Neuronal stem cell (in vitro differentiated cells): Measurements from ENCODE around the gene PPFIA1.

Source experiments
- DNase-seq: peaks from one replicate; pipeline ENCODE4 v3.0.0-alpha.2; 2013; ENCODE audit warnings: low spot score
- H2AFZ ChIP-seq: one replicate; pipeline ENCODE4 v1.6.1; 2013; ENCODE audit warnings: mild to moderate bottlenecking, low read length, inconsistent platforms
- H2AK5ac ChIP-seq: 2 replicates; pipeline ENCODE4 v1.6.1; 2013; ENCODE audit warnings: low read depth, mild to moderate bottlenecking, inconsistent platforms, low read length, moderate library complexity, mixed read lengths
- H2BK120ac ChIP-seq: 2 replicates; pipeline ENCODE4 v1.6.1; 2013; ENCODE audit warnings: low read depth, mild to moderate bottlenecking, inconsistent platforms, low read length, moderate library complexity, mixed read lengths
- H2BK12ac ChIP-seq: one replicate; pipeline ENCODE4 v1.6.1; 2013; ENCODE audit warnings: low read length, inconsistent platforms
- H2BK15ac ChIP-seq: 2 replicates; pipeline ENCODE4 v1.6.1; 2013; ENCODE audit warnings: mild to moderate bottlenecking, low read length, inconsistent platforms, mixed read lengths
- H2BK5ac ChIP-seq: one replicate; pipeline ENCODE4 v1.6.1; 2013; ENCODE audit warnings: inconsistent platforms, mild to moderate bottlenecking, low read length, moderate library complexity
- H3K14ac ChIP-seq: one replicate; pipeline ENCODE4 v1.6.1; 2013; ENCODE audit warnings: low read length, inconsistent platforms
- H3K18ac ChIP-seq: 2 replicates; pipeline ENCODE4 v1.6.1; 2013; ENCODE audit warnings: low read length, inconsistent platforms
- H3K23ac ChIP-seq: 2 replicates; pipeline ENCODE4 v1.6.1; 2013; ENCODE audit warnings: low read depth, mild to moderate bottlenecking, mixed read lengths, low read length, inconsistent platforms; ENCODE audit not compliant: poor library complexity
- H3K27ac ChIP-seq: replicated peaks from 3 replicates; pipeline ENCODE4 v1.5.1; 2013; ENCODE audit warnings: low read length, inconsistent platforms
- H3K27me3 ChIP-seq, 3 experiments: 2 replicates each; pipeline ENCODE4 v1.6.1; 2013; ENCODE audit warnings: low read length in 3 of 3, mild to moderate bottlenecking in 2 of 3, inconsistent platforms in 1 of 3, low read depth in 1 of 3, mixed read lengths in 1 of 3, moderate library complexity in 1 of 3; ENCODE audit not compliant: control insufficient read depth in 3 of 3, insufficient read depth in 3 of 3
- H3K36me3 ChIP-seq, 2 donors: replicated peaks in 1 of 2; 2 replicates each; pipeline ENCODE4 v1.6.1; 2013; ENCODE audit warnings: low read length in 2 of 2; ENCODE audit not compliant: control insufficient read depth in 2 of 2, insufficient read depth in 2 of 2
- H3K4ac ChIP-seq: 2 replicates; pipeline ENCODE4 v1.6.1; 2013; ENCODE audit warnings: inconsistent platforms, mild to moderate bottlenecking, low read length, moderate library complexity
- H3K4me1 ChIP-seq, 2 donors: 1 replicate in 1 of 2; 2 replicates in 1 of 2; pipeline ENCODE4 v1.6.1; 2013; ENCODE audit warnings: low read length in 2 of 2, low read depth in 1 of 2; ENCODE audit not compliant: control insufficient read depth in 2 of 2, insufficient read depth in 1 of 2
- H3K4me2 ChIP-seq: one replicate; pipeline ENCODE4 v1.6.1; 2013; ENCODE audit warnings: mild to moderate bottlenecking, low read length, inconsistent platforms; ENCODE audit not compliant: insufficient read depth, poor library complexity, severe bottlenecking
- H3K4me3 ChIP-seq, 2 donors: 2 replicates each; pipeline ENCODE4 v1.5.1; 2013; ENCODE audit warnings: low read length in 2 of 2, mild to moderate bottlenecking in 2 of 2, inconsistent platforms in 1 of 2, moderate library complexity in 1 of 2
- H3K79me1 ChIP-seq: one replicate; pipeline ENCODE4 v1.6.1; 2013; ENCODE audit warnings: low read depth, mild to moderate bottlenecking, inconsistent platforms, low read length, moderate library complexity
- H3K9ac ChIP-seq: one replicate; pipeline ENCODE4 v1.6.1; 2013; ENCODE audit warnings: mild to moderate bottlenecking, low read depth, low read length, inconsistent platforms; ENCODE audit not compliant: poor library complexity
- H3K9me3 ChIP-seq, 2 donors: replicated peaks in 1 of 2; 2 replicates each; pipeline versions ENCODE3 to v1.6.1; 2013; ENCODE audit warnings: low read length in 2 of 2, mild to moderate bottlenecking in 2 of 2, inconsistent platforms in 1 of 2, low read depth in 1 of 2, mixed read lengths in 1 of 2, moderate library complexity in 1 of 2; ENCODE audit not compliant: control insufficient read depth in 2 of 2, insufficient read depth in 1 of 2
- H4K8ac ChIP-seq: one replicate; pipeline ENCODE4 v1.6.1; 2013; ENCODE audit warnings: low read depth, mild to moderate bottlenecking, inconsistent platforms, low read length, moderate library complexity
- H4K91ac ChIP-seq: one replicate; pipeline ENCODE4 v1.6.1; 2013; ENCODE audit warnings: low read length, low read depth, mild to moderate bottlenecking, inconsistent platforms; ENCODE audit not compliant: poor library complexity
- WGBS, 2 donors: extraction: QIAGEN DNeasy Blood & Tissue Kit; methylation state at CpG; one replicate each; pipeline ENCODE4 v1.1.7; 2013; ENCODE audit warnings: missing lambda C conversion rate in 2 of 2, mixed read lengths in 1 of 2; ENCODE audit not compliant: insufficient read length in 2 of 2, insufficient replicate concordance in 1 of 2; ENCODE audit errors: extremely low coverage in 2 of 2; 5-methylcytosine and 5-hydroxymethylcytosine counted together

Gene PPFIA1

DNA sequence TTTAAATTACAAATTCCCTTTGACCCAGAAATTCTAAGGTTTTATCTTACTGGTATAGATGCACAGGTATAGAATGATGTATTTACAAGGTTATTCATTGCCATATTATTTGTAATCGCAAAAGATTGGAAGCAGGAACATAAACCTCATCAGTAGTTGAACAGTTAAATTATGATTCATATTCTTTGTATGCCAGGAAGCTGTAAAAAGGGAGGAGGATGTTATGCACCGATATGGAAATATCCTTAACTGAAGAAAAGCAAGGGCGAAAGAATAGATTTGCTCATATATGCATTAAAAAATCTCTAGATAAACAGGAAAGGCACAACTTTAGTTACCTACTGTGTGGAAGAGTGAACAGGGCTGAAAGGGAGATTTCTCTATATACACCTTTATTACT lies 36.7 kb downstream of the PPFIA1 start:
- WGBS, 2 donors = no CpG with 5 or more reads among the region's 3 CpGs
- H3K79me1 ChIP-seq = peaks cover 6% of the 10 kb centered on the region
- H3K4me3 ChIP-seq = no peak overlapping the region
- no peak for DNase-seq
- no peaks in the 10 kb centered on the region for H3K27me3 ChIP-seq
- no peak overlapping the region for H4K8ac ChIP-seq
- no peak overlapping the region for H3K9ac ChIP-seq
- H2AK5ac ChIP-seq = no peak overlapping the region
- H2BK15ac ChIP-seq = no peak overlapping the region
- H3K36me3 ChIP-seq = peaks cover 0 to 62% of the 10 kb centered on the region in 2 donors
- H2BK5ac ChIP-seq = no peak overlapping the region
- H4K91ac ChIP-seq = no peak overlapping the region
- H2AFZ ChIP-seq = no peak overlapping the region
- H3K18ac ChIP-seq = no peak overlapping the region
- H3K23ac ChIP-seq = no peak overlapping the region
- no peaks in the 10 kb centered on the region for H3K4me1 ChIP-seq
- H3K9me3 ChIP-seq = no peaks in the 10 kb centered on the region
- no peak overlapping the region for H3K4ac ChIP-seq
- H3K4me2 ChIP-seq = no peak overlapping the region
- no peak overlapping the region for H2BK12ac ChIP-seq
- H3K27ac ChIP-seq = no peak overlapping the region
- no peak overlapping the region for H2BK120ac ChIP-seq
- no peak overlapping the region for H3K14ac ChIP-seq

GRCh38 chr11:70311616-70312015 lies 41.1 kb downstream of the PPFIA1 start:
- Histone ChIP-seq H3K23ac (no peak overlapping the region), H4K8ac (no peak overlapping the region), H3K9ac (no peak overlapping the region), H3K18ac (no peak overlapping the region), H3K27me3 (no peaks in the 10 kb centered on the region), H3K4me2 (no peak overlapping the region), H2BK5ac (no peak overlapping the region), H3K27ac (no peak overlapping the region), H4K91ac (no peak overlapping the region), H3K4ac (no peak overlapping the region), H3K4me3 (no peak overlapping the region), H2AK5ac (no peak overlapping the region), H2AFZ (no peak overlapping the region), H3K4me1 (peaks cover 5 to 6% of the 10 kb centered on the region in 2 donors), H2BK12ac (no peak overlapping the region), H3K9me3 (no peaks in the 10 kb centered on the region), H2BK120ac (no peak overlapping the region), H3K14ac (no peak overlapping the region), H3K79me1 (peaks cover 8% of the 10 kb centered on the region), H2BK15ac (no peak overlapping the region), H3K36me3 (peaks cover 0 to 50% of the 10 kb centered on the region in 2 donors)
- WGBS, 2 donors = no CpG with 5 or more reads among the region's 4 CpGs
- no peak for DNase-seq

DNA sequence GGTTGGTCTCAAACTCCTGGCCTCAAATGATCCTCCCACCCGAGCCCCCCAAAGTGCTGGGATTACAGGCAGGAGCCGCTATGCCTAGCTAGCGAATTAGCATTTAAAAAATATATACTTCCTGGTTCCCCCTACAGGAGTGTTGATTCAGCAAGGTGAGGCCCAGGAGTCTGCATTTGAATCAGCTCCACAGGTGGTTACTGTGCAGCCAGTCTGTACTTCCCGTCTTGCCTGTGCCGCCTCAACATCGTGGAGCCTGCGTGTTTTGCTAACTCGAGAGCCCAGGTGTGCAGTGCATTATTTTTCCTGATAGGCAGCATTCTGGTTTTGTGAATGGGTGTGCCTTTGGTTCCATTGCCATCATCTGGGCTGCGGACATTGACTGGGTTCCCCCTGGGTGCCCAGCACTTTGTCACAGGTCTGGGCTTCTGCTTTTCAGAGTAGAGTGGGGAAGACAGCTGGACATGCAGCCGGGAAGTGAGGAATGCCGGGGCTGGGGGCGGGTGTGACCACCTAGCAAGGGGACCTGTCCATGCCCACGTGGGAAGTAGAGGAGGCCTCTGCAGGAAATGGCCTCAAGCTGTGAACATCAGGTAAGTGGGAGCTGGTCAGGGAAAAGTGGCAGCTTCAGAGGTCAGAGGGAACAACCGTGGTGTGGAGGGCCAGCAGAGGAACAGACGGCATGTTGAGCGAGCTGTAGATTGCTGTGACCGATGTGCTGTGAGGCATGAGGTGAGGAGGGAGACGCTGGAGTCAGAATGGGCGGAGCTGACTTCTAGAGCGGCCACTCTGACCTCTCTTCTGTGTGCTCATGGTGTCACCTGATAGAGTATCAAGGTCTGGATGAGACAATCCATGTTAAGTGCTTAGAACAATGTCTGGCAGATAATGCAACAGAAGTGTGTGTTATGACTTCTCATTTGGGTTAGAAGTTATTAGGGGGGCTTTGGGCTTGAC lies 42.2 kb downstream of the PPFIA1 start:
- no peak overlapping the region for H2BK12ac ChIP-seq
- peak overlapping the region; percentile 78 for H2BK5ac ChIP-seq
- no peak for DNase-seq
- H4K8ac ChIP-seq = no peak overlapping the region
- H3K36me3 ChIP-seq = peaks cover 0 to 46% of the 10 kb centered on the region in 2 donors
- no peaks in the 10 kb centered on the region for H3K27me3 ChIP-seq
- no peak overlapping the region for H4K91ac ChIP-seq
- no peak overlapping the region for H3K4me3 ChIP-seq
- no peak overlapping the region for H3K4ac ChIP-seq
- H2AK5ac ChIP-seq = no peak overlapping the region
- no peak overlapping the region for H2BK15ac ChIP-seq
- no peak overlapping the region for H3K27ac ChIP-seq
- no CpG with 5 or more reads among the region's 20 CpGs for WGBS, 2 donors
- H3K18ac ChIP-seq = peak overlapping the region; percentile 15
- no peak overlapping the region for H3K4me2 ChIP-seq
- no peak overlapping the region for H2BK120ac ChIP-seq
- H3K79me1 ChIP-seq = peaks cover 8% of the 10 kb centered on the region
- H3K14ac ChIP-seq = no peak overlapping the region
- peaks cover 5 to 8% of the 10 kb centered on the region in 2 donors for H3K4me1 ChIP-seq
- no peaks in the 10 kb centered on the region for H3K9me3 ChIP-seq
- no peak overlapping the region for H3K9ac ChIP-seq
- peak overlapping the region; percentile 92 for H3K23ac ChIP-seq
- no peak overlapping the region for H2AFZ ChIP-seq

GRCh38 chr11:70313945-70314344 lies 43.5 kb downstream of the PPFIA1 start:
- Histone ChIP-seq H3K9me3 (peaks cover 0 to 2% of the 10 kb centered on the region in 2 donors), H3K36me3 (peaks cover 0 to 44% of the 10 kb centered on the region in 2 donors), H3K18ac (peak overlapping the region; percentile 22), H3K27ac (no peak overlapping the region), H3K79me1 (peaks cover 8% of the 10 kb centered on the region), H3K9ac (peak overlapping the region; percentile 3), H3K4ac (no peak overlapping the region), H4K91ac (no peak overlapping the region), H3K4me3 (no peak overlapping the region), H3K14ac (no peak overlapping the region), H2AFZ (no peak overlapping the region), H3K4me2 (no peak overlapping the region), H2AK5ac (no peak overlapping the region), H2BK5ac (no peak overlapping the region), H2BK12ac (no peak overlapping the region), H2BK120ac (no peak overlapping the region), H3K4me1 (peaks cover 5 to 17% of the 10 kb centered on the region in 2 donors), H3K23ac (no peak overlapping the region), H3K27me3 (no peaks in the 10 kb centered on the region), H4K8ac (no peak overlapping the region), H2BK15ac (no peak overlapping the region)
- WGBS, 2 donors = no CpG with 5 or more reads among the region's 8 CpGs
- DNase-seq = no peak
